ENCODE data around the gene NRTN. TPM values are rescaled to one million over a fixed set of nuclear protein-coding genes. Genes with fewer than 3 reads are reported as not detected.

The NRTN gene
- total and polyA plus RNA-seq, 2 of the 13 experiments (the other 11 are each of a cell fraction or from before 2014, with no cell fraction given) = 4.1 to 5.3 TPM

DNA sequence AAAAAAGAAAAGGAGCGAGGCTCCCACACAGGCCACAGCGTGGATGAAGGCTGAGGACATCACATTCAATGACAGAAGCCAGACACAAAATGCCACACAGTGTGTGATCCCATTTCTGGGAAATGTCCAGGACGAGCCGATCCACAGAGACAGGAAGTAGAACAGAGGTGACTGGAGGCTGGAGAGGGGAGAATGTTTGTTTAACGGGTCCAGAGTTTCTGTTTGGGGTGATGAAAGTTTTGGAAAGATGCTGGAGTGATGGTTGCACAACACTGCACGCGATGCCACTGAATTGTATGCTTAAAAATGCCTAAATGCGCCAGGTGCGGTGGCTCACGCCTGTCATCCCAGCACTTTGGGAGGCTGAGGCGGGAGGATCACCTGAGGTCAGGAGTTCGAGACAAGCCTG lies 66.1 kb downstream of the NRTN start (continued):
- TF ChIP-seq, protein P1, sequence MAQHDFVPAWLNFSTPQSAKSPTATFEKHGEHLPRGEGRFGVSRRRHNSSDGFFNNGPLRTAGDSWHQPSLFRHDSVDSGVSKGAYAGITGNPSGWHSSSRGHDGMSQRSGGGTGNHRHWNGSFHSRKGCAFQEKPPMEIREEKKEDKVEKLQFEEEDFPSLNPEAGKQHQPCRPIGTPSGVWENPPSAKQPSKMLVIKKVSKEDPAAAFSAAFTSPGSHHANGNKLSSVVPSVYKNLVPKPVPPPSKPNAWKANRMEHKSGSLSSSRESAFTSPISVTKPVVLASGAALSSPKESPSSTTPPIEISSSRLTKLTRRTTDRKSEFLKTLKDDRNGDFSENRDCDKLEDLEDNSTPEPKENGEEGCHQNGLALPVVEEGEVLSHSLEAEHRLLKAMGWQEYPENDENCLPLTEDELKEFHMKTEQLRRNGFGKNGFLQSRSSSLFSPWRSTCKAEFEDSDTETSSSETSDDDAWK (CRISPR knock-in tag; IDR thresholded peaks at IDR 0.05) = no peak
- TF ChIP-seq, protein P2, sequence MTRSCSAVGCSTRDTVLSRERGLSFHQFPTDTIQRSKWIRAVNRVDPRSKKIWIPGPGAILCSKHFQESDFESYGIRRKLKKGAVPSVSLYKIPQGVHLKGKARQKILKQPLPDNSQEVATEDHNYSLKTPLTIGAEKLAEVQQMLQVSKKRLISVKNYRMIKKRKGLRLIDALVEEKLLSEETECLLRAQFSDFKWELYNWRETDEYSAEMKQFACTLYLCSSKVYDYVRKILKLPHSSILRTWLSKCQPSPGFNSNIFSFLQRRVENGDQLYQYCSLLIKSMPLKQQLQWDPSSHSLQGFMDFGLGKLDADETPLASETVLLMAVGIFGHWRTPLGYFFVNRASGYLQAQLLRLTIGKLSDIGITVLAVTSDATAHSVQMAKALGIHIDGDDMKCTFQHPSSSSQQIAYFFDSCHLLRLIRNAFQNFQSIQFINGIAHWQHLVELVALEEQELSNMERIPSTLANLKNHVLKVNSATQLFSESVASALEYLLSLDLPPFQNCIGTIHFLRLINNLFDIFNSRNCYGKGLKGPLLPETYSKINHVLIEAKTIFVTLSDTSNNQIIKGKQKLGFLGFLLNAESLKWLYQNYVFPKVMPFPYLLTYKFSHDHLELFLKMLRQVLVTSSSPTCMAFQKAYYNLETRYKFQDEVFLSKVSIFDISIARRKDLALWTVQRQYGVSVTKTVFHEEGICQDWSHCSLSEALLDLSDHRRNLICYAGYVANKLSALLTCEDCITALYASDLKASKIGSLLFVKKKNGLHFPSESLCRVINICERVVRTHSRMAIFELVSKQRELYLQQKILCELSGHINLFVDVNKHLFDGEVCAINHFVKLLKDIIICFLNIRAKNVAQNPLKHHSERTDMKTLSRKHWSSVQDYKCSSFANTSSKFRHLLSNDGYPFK (CRISPR knock-in tag; IDR thresholded peaks at IDR 0.05; ENCODE audit: borderline replicate concordance) = 0 out of 2 replicates have a peak, but pooled peaks have one; percentile 14
- TF ChIP-seq TBP (CRISPR knock-in tag; IDR thresholded peaks at IDR 0.05) (no peak), ZNF282 (IDR thresholded peaks at IDR 0.05; ENCODE audit: partially characterized antibody) (no peak), NFRKB (IDR thresholded peaks at IDR 0.05) (no peak), CHCHD3 (CRISPR knock-in tag; IDR thresholded peaks at IDR 0.05) (no peak), ZNF207 (IDR thresholded peaks at IDR 0.05; ENCODE audit: borderline replicate concordance) (no peak), SMAD1 (CRISPR knock-in tag; IDR thresholded peaks at IDR 0.05; ENCODE audit: borderline replicate concordance, low read depth) (no peak), ZNF562 (CRISPR knock-in tag; IDR thresholded peaks at IDR 0.05; ENCODE audit: borderline replicate concordance) (no peak), SOX13 (IDR thresholded peaks at IDR 0.05) (peak; percentile 89), SOX13 (CRISPR knock-in tag; conservative IDR thresholded peaks at IDR 0.05 in 1 of 2, IDR thresholded peaks at IDR 0.05 in 1 of 2) (peak in 1 of 2 experiments; percentile 94; a peak in 2 of 4 replicates), CBX1 (IDR thresholded peaks at IDR 0.05; ENCODE audit: low read depth) (peak; percentile 61), KLF6 (CRISPR knock-in tag; IDR thresholded peaks at IDR 0.05) (0 out of 2 replicates have a peak, but pooled peaks have one; percentile 79), ZNF292 (CRISPR knock-in tag; IDR thresholded peaks at IDR 0.05; ENCODE audit: borderline replicate concordance, low read depth) (peak; percentile 81; the same call in 1 of the 2 replicates), ZFP36 (IDR thresholded peaks at IDR 0.05; ENCODE audit: borderline replicate concordance, low read depth, low read length, partially characterized antibody) (no peak)
- TF ChIP-seq, protein P3, sequence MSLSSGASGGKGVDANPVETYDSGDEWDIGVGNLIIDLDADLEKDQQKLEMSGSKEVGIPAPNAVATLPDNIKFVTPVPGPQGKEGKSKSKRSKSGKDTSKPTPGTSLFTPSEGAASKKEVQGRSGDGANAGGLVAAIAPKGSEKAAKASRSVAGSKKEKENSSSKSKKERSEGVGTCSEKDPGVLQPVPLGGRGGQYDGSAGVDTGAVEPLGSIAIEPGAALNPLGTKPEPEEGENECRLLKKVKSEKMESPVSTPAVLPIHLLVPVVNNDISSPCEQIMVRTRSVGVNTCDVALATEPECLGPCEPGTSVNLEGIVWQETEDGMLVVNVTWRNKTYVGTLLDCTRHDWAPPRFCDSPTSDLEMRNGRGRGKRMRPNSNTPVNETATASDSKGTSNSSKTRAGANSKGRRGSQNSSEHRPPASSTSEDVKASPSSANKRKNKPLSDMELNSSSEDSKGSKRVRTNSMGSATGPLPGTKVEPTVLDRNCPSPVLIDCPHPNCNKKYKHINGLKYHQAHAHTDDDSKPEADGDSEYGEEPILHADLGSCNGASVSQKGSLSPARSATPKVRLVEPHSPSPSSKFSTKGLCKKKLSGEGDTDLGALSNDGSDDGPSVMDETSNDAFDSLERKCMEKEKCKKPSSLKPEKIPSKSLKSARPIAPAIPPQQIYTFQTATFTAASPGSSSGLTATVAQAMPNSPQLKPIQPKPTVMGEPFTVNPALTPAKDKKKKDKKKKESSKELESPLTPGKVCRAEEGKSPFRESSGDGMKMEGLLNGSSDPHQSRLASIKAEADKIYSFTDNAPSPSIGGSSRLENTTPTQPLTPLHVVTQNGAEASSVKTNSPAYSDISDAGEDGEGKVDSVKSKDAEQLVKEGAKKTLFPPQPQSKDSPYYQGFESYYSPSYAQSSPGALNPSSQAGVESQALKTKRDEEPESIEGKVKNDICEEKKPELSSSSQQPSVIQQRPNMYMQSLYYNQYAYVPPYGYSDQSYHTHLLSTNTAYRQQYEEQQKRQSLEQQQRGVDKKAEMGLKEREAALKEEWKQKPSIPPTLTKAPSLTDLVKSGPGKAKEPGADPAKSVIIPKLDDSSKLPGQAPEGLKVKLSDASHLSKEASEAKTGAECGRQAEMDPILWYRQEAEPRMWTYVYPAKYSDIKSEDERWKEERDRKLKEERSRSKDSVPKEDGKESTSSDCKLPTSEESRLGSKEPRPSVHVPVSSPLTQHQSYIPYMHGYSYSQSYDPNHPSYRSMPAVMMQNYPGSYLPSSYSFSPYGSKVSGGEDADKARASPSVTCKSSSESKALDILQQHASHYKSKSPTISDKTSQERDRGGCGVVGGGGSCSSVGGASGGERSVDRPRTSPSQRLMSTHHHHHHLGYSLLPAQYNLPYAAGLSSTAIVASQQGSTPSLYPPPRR (CRISPR knock-in tag; IDR thresholded peaks at IDR 0.05; ENCODE audit: borderline replicate concordance) = peak; percentile 87
- TF ChIP-seq, protein P4, sequence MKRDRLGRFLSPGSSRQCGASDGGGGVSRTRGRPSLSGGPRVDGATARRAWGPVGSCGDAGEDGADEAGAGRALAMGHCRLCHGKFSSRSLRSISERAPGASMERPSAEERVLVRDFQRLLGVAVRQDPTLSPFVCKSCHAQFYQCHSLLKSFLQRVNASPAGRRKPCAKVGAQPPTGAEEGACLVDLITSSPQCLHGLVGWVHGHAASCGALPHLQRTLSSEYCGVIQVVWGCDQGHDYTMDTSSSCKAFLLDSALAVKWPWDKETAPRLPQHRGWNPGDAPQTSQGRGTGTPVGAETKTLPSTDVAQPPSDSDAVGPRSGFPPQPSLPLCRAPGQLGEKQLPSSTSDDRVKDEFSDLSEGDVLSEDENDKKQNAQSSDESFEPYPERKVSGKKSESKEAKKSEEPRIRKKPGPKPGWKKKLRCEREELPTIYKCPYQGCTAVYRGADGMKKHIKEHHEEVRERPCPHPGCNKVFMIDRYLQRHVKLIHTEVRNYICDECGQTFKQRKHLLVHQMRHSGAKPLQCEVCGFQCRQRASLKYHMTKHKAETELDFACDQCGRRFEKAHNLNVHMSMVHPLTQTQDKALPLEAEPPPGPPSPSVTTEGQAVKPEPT (CRISPR knock-in tag; IDR thresholded peaks at IDR 0.05; ENCODE audit: low read depth) = no peak
- TF ChIP-seq, protein P5, sequence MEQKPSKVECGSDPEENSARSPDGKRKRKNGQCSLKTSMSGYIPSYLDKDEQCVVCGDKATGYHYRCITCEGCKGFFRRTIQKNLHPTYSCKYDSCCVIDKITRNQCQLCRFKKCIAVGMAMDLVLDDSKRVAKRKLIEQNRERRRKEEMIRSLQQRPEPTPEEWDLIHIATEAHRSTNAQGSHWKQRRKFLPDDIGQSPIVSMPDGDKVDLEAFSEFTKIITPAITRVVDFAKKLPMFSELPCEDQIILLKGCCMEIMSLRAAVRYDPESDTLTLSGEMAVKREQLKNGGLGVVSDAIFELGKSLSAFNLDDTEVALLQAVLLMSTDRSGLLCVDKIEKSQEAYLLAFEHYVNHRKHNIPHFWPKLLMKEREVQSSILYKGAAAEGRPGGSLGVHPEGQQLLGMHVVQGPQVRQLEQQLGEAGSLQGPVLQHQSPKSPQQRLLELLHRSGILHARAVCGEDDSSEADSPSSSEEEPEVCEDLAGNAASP (CRISPR knock-in tag; IDR thresholded peaks at IDR 0.05; ENCODE audit: borderline replicate concordance) = peak; percentile 92
